ENCODE results near the gene PACSIN1.

Gene PACSIN1

DNA sequence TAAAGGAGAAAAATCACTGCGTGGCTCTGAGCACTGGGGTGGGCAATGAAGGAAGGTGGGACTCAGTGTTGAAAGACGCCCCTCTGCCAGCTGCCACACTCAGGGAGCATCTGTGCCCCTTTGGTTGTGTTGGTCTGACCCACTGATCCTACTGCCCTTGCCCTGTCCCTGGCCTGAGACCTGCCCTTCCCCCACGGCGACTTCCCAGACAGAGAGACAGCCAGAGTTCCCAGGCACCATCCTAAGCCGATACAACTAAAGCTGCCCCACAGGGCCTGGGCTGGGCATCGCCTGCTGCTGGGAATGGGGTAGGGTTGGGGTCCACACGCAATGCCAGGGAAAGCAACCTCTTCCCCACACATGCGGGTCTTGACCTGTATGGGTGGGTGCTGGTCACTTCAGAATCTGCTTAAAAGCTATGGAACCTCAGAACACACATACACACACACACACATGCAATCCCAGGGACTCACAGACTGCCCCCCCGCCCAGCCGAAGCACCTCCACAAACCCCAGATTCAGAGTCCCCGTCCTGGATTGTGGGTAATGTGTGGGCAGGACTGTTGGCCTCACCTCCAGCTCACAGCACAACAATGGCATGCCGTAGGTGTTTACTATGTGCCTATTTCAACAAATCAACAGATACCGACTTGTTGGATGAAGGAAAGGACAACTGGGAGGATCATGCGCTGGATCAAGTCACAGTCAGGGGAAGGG is 101.1 kb downstream of the PACSIN1 start:
- DNase-seq (ENCODE audit: low read depth), result no peak
- no peak for TF ChIP-seq CTCF (conservative IDR thresholded peaks at IDR 0.05; ENCODE audit: low read depth, low read length)
- no peak overlapping the region for H3K4me3 ChIP-seq (ENCODE audit: low read depth, low read length)

- no peak for TF ChIP-seq CTCF (conservative IDR thresholded peaks at IDR 0.05; ENCODE audit: low read depth, low read length)
- DNase-seq (ENCODE audit: low read depth), result no peak
- H3K4me3 ChIP-seq (ENCODE audit: low read depth, low read length), result no peak overlapping the region
These were observed 102.7 kb downstream of the PACSIN1 start for GRCh38 chr6:34568341-34569201.

DNA sequence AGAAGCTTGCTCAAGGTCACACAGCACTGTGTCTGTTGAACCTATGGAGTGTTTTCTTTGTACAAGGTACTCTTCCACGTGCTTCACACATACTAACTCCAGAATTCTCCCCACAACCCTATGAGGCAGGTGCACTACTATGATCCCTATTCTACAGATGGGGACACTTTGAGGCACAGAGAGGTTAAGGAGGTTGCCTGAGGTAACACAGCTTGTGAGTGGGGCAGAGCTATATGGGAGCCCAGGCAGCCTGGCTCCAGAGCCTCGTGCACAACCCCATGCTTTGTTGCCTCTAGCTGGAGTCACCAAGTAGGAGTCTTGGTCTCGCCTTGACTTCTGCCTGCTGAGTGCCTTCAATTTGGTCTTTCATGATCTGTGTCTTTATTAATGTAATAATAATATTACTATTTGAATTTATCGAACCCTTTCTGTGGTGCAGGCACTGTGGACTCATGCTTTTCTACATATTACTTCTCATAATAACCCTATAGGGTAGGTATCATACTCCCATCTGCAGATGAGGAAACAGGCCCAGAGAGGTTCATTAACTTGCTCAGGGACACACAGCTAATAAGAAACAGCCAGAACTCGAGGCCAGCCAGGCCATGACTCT is 103.6 kb downstream of the PACSIN1 start:
- H3K4me3 ChIP-seq (ENCODE audit: low read depth, low read length), result no peak overlapping the region
- no peak for TF ChIP-seq CTCF (conservative IDR thresholded peaks at IDR 0.05; ENCODE audit: low read depth, low read length)
- DNase-seq (ENCODE audit: low read depth), result no peak

- no peak overlapping the region for H3K4me3 ChIP-seq (ENCODE audit: low read depth, low read length)
- no peak for DNase-seq (ENCODE audit: low read depth)
- no peak for TF ChIP-seq CTCF (conservative IDR thresholded peaks at IDR 0.05; ENCODE audit: low read depth, low read length)
These were observed 104.4 kb downstream of the PACSIN1 start for GRCh38 chr6:34570066-34570833.

GRCh38 chr6:34571388-34571787 is 105.5 kb downstream of the PACSIN1 start:
- DNase-seq (ENCODE audit: low read depth), result no peak
- no peak overlapping the region for H3K4me3 ChIP-seq (ENCODE audit: low read depth, low read length)
- no peak for TF ChIP-seq CTCF (conservative IDR thresholded peaks at IDR 0.05; ENCODE audit: low read depth, low read length)

- H3K4me3 ChIP-seq (ENCODE audit: low read depth, low read length), result no peak overlapping the region
- DNase-seq (ENCODE audit: low read depth), result no peak
- TF ChIP-seq CTCF (conservative IDR thresholded peaks at IDR 0.05; ENCODE audit: low read depth, low read length), result no peak
These were observed 106.1 kb downstream of the PACSIN1 start for GRCh38 chr6:34572021-34572420.
